GM19324 (cell line): ENCODE measurements around the gene EYS.
"Not testable (repeated sequence)": the region's sequence is repeated elsewhere in the genome, so short reads cannot be mapped to it uniquely, and the experiment has no call there.

ENCODE experiments used
- ATAC-seq: cut with Tn5 transposase; IDR thresholded peaks from one replicate; pipeline ENCODE4 v1.9.1; 2021; ENCODE audit warnings: mild to moderate bottlenecking, moderate library complexity; ENCODE audit not compliant: unreplicated experiment, low FRiP score

EYS gene

DNA sequence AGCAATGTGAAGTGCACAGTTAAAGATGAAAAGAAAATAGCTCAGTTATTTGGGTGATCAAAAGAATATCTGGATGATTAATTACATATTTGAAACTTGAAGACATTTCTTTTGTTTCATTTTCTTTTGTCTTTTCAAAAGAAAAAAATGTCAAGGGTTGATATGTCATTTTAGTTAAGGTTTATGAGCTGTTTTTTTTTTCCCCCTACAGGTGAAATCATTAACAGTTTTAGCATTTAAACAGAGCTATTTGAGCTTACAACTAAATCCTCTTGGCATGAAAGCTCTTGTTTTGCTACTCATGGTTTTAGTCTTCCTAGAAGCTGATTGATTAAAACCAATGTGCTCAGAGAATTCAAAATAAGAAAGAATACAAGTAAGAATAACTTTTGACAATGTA, 1184.2 kb downstream of the EYS start:
- no peak for ATAC-seq

DNA sequence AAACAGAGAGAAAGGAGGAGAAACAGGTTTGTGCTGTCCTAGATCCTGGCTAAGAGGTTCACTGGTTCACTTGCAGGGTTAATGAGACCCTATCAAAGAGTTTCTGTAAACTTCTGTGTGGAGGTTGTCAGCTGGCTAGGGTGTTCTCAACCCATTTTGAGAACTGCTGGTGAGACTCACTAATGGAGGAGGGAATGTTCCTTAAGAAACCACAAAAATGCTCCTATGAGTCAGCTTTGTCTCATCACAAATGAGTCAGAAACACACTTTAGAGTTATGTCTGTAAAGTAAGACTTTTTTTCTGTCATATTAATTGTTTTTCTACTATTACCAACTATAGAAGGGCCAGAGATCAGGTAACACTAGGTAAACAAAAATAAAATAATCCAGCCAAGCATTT, 1187.0 kb downstream of the EYS start:
- ATAC-seq, result no peak

DNA sequence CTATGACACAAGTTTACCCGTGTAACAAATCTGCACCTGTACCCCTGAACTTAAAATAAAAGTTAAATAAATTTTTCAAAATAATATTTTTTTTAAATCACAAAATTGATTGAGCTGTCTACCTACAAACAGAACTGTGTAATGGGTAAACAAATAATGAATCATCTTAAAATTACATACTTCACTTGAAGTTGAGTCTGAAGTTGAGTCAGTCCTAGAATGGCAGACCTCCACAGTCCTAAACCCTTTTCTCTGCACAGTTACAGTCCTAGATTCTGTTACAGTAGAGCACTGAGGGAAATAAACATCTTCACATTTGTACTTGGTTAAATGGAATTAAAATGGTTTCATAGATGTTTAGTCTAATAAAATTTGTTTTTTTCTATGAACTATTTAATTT, 1190.6 kb downstream of the EYS start:
- no peak for ATAC-seq

DNA sequence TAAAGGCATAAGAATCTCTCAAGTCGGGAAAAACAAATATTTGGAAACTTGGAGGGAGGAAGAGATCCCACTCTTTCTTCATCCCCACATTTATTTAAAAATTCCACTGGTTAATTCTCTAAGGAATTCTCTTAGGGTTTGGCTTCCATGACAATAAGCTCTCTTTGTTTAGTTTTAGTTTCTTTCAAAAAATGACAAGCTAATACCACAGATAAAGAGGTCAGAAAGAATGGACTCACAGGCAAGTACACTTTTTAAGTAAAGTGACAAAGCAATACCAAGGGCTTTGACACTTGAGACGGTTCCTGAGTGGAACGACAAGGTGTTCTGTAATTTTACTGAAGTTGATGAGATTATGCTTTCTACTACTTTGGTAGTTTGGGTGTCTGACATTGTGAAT, 1199.4 kb downstream of the EYS start:
- ATAC-seq, result no peak

DNA sequence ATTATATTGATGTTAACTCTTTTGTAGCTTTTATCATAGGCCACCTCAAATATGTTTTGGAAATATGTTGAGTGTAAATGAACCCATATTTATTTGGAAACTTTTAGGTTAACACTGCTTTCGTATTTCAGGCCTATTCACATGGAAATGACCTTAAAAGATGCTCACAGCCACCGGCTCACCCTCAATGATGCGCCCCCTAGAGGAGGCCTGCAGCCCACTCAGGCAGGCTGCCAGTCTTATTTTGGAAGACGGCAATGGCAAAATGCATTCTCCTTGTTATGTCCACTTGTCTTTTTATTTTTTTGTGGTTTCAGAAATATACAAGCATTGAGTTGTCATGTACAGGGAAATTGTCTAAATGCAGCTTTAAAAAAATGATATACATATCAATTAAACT, 1201.7 kb downstream of the EYS start:
- ATAC-seq, result no peak

DNA sequence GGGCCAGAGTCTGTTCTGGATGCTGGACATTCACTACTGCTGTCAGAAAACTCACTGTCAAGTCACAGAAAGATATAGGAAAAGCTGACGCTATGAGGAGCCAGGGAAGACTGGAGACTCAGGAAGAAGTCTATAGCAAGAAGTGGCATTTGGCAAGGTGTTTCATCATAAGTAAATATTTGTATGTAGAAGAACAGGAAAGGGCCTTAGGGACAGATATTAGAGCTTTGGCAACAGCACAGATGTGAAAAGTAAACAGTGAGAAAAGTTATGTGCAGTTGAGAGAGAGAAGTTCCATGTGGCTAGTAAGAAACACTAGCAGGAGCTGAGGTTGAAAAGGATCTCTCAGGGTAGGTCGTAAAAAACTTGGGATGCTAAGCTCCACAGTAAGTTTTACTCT, 1202.5 kb downstream of the EYS start:
- no peak for ATAC-seq

DNA sequence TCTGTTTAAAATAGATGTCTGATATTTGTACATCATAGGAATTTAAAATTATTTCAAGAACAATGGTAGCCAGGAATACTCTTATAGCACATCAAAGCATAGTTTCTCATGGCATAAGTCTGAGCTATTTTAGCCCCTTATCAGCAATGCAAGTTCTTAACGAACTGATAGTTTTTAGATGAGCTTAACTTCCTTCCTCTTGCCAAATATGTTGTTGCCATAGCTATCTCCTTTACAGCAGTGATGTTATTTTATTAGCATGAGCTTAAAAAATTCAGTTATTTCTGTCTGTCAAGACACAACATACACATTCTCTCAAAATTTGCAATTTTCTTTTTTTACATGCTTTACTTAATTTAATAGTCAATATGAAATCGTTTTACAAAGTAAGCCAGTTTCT, 1204.2 kb downstream of the EYS start:
- no peak for ATAC-seq

DNA sequence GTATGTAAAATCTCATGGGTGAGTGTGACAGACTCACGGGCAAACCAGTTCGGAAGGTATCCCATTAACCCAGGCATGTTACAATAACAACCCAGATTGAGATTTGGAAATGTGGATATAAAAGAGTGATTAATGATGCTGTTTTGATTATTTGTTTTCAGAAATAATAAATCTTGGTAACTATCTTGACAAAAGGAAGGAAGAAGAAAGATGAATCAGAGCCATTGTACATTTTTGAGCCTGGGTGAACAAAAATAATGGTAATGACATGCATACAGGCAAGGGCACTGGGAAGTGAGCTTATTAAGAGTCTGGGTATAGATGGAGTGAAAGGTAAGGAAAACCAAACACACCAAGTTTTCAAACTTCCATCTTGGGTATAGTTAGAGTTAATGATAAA, 1209.4 kb downstream of the EYS start:
- ATAC-seq, result no peak

DNA sequence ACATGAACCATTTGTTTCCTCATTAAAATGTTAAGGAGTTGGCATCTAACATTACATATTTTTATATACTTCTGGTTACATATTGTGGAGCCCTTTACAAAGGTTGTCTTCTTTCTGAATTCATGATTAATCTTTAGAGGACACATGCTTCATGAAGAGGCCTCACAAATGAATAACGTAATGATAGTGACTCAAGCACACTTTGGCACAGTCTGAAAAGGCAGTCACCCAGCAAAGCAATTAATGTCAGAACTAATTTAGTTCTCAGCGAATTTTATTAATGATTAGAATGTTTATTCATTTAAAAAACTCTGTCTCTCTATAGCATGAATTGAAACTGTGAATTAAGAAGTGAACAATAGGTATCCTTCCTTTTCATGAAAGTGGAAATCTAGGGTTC, 1217.3 kb downstream of the EYS start:
- ATAC-seq, result no peak

DNA sequence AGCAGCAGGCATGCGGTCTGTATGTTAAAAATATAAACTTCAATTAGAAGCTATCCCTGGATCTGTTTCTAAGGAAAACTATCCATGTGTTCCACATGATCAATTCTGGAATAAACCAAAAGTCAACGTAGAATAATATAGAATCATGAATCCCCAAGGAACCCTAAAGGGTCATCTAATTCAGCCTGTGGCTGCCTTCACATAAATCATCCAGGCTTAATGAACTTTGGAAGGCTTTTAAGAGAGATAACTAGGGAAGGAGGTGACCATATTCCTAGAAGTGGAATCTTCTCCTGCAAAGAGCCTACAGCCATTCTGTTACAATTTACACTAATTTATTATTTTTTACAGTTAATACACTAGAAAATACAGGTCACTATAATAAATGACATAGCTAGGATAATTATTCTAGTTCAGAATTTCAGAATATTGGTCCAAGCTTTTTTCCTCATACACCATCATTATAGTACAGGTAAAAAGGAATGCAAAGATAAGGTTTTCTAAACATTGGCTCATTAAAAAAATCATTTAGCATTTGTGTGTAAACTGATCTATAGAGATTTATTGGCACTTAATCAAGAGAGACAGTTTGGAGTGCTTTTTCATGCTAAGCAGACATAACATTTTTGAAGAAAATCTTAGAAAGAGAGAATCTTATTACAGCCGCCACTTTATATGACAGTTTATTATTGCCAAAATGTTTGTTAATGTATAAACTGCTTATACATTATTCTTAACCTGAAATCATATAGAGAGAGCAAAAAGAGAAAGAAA, 1220.3 kb downstream of the EYS start:
- ATAC-seq, result no peak

DNA sequence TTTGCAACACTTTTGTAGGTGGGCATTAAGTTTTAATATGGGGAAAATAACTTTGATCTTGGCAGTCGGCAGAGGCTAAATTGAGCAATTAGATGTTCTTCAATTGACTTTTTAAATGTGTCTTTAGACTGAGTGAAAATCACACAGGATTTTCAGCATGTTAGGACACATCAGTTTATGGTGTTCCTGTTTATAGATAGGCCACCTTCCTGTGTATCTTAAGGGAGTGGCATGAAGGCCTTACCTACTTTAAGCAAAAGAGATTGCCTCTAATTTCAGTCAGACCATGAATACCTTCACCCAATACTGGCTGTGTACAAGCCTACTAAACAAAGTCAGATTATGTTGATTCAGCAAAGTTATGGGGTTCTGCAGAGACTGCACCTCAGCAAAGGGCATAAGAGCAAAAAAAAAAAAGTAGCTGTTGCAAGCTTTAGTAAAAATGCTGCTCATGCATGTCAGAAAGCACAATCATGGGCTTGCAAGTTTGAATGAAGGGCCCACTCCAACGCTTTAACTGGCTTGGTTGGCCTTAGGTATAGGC, 1223.0 kb downstream of the EYS start:
- no peak for ATAC-seq

DNA sequence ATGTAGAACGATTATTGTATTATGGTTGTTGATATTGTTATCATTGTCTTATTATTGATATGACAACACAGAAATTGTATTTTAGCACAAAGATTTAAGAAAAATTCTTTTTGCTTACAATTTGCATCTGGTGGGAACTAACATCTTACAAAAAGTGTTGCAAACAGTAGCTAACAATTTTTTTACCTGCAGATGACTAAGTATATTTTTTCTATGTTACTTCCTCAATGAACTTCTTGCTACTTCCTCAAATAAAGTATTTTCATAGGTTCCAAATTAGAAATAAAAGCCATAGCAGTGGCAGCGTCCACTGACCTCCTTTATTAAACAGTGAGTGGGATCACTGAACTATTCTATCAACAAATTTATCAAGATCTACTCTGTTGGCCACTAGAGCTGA, 1224.4 kb downstream of the EYS start:
- ATAC-seq, result no peak

DNA sequence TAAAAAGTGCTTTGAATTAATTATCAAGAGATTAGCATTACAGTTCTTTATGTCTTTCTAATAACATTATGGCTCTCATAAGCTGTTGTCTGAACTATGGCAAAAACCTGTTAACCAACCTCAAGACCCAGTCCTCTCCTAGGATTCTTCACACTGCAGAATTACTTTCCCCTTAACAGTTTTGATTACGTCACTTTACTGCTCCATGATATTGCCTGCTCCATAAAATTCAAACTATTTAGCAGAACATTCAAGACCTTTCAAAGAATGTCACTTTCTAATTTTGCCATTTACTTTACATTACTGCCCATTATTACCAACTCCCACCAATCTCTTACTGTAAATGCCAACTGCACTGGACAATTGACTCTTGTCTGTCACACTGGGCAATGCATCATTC, 1227.9 kb downstream of the EYS start:
- ATAC-seq, result no peak

DNA sequence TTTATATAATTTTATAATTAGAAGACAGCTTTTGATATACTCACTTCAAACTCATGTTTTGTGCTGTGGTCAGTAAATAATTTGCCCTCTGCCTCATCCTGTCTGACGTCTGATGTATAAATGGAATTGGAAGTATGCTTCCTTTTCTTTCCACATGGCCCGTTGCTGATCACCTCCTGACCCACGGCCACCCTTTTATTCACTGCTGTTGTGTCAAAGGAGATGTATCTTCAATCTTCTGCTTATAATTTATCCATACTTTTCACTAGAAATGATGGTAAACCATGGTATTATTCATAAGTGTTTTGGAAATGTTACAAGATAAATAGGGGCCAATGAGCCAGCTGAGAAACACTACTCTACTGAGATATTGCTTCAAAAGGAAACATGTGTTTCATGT, 1229.6 kb downstream of the EYS start:
- ATAC-seq, result no peak

DNA sequence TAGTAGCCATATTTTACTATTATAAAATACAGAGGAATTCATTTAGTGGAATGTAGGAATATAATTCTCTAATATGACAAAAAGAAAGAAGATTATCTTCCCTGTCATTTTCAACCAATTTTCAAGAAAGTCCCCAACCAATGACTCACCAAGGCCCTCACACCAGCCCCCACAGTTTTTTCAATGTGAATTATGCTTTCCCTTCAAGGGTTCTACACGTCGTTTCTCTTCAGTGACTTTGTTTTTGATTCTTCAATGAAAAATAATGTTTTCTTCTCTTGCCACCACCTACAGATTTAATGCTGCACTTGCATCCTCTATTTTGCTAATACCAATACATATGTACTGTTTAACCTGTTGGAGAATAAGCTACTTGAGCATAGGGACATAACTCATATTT, 1230.1 kb downstream of the EYS start:
- no peak for ATAC-seq

DNA sequence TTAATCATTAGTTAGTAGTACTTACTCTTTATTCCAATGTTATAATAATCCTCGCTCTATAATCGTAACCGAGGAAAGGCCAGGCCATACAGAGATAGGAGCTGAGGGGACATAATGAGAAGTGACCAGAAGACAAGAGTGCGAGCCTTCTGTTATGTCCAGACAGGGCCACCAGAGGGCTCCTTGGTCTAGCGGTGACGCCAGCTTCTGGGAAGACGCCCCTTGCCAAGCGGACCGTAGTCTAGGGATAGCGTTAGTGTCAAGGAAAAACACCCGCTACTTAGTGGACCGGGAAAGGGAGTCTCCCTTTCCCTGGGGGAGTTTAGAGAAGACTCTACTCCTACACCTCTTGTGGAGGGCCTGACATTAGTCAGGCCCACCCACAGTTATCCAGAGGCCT, 1237.6 kb downstream of the EYS start:
- ATAC-seq, result not testable (repeated sequence)

DNA sequence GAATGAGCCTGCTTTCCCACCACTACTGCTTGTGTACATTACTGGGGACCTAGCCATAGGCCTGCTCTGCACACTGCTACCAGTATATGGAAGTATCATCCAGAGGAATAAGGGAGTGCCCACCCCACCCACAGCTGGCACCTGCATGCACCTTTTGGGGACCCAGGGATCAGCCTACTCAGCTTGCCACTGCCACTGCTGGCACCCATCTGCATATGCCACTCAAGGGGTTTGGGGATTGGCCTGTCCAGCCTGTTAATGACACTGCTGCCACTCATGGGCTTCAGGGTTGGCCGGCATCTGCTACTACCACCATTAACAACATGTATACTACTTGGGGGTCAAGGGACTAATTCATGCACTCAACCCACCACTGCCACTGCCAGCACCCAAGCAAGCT, 1239.4 kb downstream of the EYS start:
- no peak for ATAC-seq

DNA sequence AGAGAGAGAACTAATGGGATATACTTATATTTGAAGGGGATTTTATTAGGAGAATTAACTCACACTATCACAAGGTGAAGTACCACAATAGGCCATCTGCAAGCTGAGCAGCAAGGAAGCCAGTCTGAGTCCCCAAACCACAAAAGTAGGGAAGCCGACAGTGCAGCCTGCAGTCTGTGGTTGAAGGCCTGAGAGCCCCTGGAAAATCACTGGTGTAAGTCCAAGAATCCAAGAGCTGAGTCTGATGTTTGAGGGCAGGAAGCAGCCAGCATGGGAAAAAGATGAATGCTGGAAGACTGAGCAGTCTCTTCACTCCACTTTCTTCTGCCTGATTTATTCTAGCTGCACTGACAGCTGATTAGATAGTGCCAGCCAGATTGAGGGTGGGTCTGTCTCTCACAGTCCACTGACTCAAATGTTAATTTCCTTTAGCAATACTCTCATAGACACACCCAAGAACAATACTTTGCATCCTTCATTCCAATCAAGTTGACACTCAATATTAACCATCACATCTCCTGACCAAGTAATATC, 1247.5 kb downstream of the EYS start:
- ATAC-seq, result no peak

DNA sequence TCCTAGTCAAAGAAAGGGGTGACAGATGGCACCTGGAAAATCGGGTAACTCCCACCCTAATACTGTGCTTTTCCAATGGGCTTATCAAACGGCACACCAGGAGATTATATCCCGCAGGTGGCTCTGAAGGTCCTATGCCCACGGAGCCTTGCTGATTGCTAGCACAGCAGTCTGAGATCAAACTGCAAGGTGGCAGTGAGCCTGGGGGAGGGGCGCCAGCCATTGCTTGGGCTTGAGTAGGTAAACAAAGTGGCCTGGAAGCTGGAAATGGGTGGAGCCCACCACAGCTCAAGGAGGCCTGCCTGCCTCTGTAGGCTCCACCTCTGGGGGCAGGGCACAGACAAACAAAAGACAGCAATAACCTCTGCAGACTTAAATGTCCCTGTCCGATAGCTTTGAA, 1258.9 kb downstream of the EYS start:
- not testable (repeated sequence) for ATAC-seq

DNA sequence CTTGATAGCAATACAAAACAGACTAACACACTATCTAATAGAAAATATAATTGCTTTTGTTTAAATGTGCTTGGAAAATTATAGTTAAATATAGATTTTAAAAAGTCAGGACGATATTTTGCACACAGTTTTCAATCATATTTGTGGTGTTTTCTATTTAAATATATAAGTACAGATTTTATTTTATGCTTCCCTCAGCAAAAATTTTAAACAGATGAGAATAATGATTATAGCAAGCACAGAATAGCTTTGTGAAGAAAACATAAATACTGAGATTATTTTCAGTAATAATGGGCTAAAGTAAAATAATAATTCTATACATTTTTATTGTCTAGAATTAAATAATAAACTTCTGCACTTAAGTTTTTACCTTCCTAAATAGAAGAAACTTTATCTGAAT, 1262.0 kb downstream of the EYS start:
- no peak for ATAC-seq

DNA sequence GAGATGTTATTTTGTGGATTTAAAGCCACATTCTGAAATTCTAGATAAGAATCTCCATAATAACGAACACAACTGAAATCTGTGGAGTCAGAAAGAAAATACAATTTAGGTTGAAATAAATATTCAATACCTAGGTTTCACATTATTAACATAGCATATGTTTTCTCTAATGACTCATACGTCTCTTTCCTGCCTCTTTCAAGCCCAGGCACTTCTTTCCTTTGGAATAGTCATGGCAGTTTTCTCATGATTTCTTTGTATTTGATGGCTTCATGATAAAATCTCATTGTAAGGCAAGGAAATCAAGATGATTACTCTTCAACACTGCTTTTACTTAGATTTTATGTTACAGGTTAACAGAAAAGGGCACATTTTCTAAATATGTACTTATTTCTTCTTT, 1267.8 kb downstream of the EYS start:
- no peak for ATAC-seq

DNA sequence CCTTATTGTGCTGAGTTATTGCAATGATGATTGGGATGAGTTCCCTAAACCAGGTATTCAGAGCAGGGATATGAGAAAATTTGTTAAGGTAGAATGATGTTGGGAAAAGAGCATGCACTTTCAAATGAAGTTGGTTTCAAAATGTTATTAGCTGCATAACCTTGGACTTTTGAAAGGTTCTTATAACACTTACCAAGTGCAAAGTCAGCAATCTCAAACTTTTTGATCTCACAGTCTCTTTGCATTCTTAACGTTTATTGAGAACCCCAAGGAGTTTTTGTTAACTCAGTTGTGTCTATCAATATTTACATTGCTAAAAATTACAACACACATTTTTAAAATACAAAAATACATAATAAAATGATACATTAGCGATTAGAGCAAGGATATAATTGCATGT, 1269.0 kb downstream of the EYS start:
- ATAC-seq, result no peak
